ENCODE results near the gene IMMP2L. TPM values are rescaled to one million over a fixed set of nuclear protein-coding genes. Genes with fewer than 3 reads are reported as not detected.

IMMP2L gene
- total and polyA plus RNA-seq, 2 of the 8 experiments (the other 6 are each of a cell fraction or from before 2014, with no cell fraction given) = 2.3 to 10.1 TPM

- Histone ChIP-seq H2AK5ac (ENCODE audit: low read depth, low read length) (no peak overlapping the region), H3K9me3 (ENCODE audit: insufficient read depth in 2 of 2, low read depth in 1 of 2, low read length in 1 of 2) (peaks cover 12 to 17% of the 10 kb centered on the region in 2 experiments), H3K4me2 (ENCODE audit: insufficient read depth in 1 of 2, low read depth in 2 of 2, low read length in 2 of 2) (no peak overlapping the region), H3K27ac (ENCODE audit: low read depth, low read length) (no peak overlapping the region), H4K91ac (replicated peaks; ENCODE audit: insufficient read length, low read length) (no peak overlapping the region), H3K23me2 (ENCODE audit: low read depth, low read length) (no peaks in the 10 kb centered on the region), H2BK20ac (ENCODE audit: low read length) (no peak overlapping the region), H3K27me3 (replicated peaks in 1 of 4; ENCODE audit: control insufficient read depth in 3 of 4, extremely low read depth in 1 of 4, insufficient read depth in 3 of 4, low read length in 3 of 4) (no peaks in the 10 kb centered on the region), H3K79me1 (ENCODE audit: low read depth, low read length) (no peaks in the 10 kb centered on the region), H3K56ac (replicated peaks; ENCODE audit: insufficient read length, low read depth, low read length) (no peak overlapping the region), H4K5ac (ENCODE audit: insufficient read length, low read depth, low read length) (no peak overlapping the region), H3K36me3 (ENCODE audit: control insufficient read depth in 2 of 4, insufficient read depth in 4 of 4, low read length in 3 of 4) (peaks cover 0 to 6% (median 0%) of the 10 kb centered on the region in 4 experiments; a peak in 1 of 8 replicates), H3K18ac (ENCODE audit: extremely low read depth, low read length) (no peak overlapping the region), H2BK120ac (replicated peaks; ENCODE audit: low read depth, low read length) (no peak overlapping the region), H3K79me2 (ENCODE audit: control insufficient read depth in 1 of 2, insufficient read depth in 2 of 2, low read length in 2 of 2) (no peaks in the 10 kb centered on the region), H2AFZ (ENCODE audit: low read length) (no peak overlapping the region), H3K23ac (ENCODE audit: insufficient read length) (no peak overlapping the region), H3K4ac (replicated peaks; ENCODE audit: insufficient read length, low read depth, low read length) (no peak overlapping the region), H3K9ac (replicated peaks in 1 of 4; ENCODE audit: extremely low read depth in 1 of 4, low read depth in 3 of 4, low read length in 3 of 4) (no peak overlapping the region; a peak in 1 of 7 replicates), H3K4me3 (ENCODE audit: extremely low read depth in 1 of 4, insufficient read depth in 2 of 4, low read depth in 3 of 4, low read length in 4 of 4) (no peak overlapping the region), H2BK5ac (ENCODE audit: low read depth, low read length) (no peak overlapping the region), H3K4me1 (replicated peaks in 1 of 4; ENCODE audit: control insufficient read depth in 3 of 4, insufficient read depth in 4 of 4, low read length in 3 of 4) (no peaks in the 10 kb centered on the region), H3K14ac (ENCODE audit: insufficient read length) (no peak overlapping the region), H2BK15ac (ENCODE audit: low read length) (no peak overlapping the region), H4K20me1 (replicated peaks in 1 of 2; ENCODE audit: control insufficient read depth in 1 of 2, insufficient read depth in 2 of 2, low read length in 2 of 2) (no peaks in the 10 kb centered on the region), H2BK12ac (ENCODE audit: low read depth, low read length) (no peak overlapping the region), H4K8ac (ENCODE audit: extremely low read depth, insufficient read depth, low read length) (no peak overlapping the region)
- FAIRE-seq (no peak), DNase-seq (ENCODE audit: low read depth in 1 of 2, low spot score in 2 of 2) (no peak)
- WGBS, 2 experiments (ENCODE audit: extremely low coverage in 1 of 2, insufficient coverage in 1 of 2, insufficient read length in 1 of 2, insufficient replicate concordance in 2 of 2, low coverage in 1 of 2, low lambda C conversion rate in 2 of 2, missing lambda C conversion rate in 1 of 2) = 100% methylated on average over 2 of the region's 2 CpGs; no CpG with 5 or more reads in 1 of the 2 experiments
- ChIA-PET POLR2A (ENCODE audit: partially characterized antibody) (no interaction called here), CTCF (ENCODE audit: partially characterized antibody) (no interaction called here)
- TF ChIP-seq SIRT6 (IDR thresholded peaks at IDR 0.05; ENCODE audit: low read length) (no peak), TCF12 (IDR thresholded peaks at IDR 0.05; ENCODE audit: low read depth, low read length) (no peak), GABPA (IDR thresholded peaks at IDR 0.05; ENCODE audit: borderline replicate concordance, insufficient read depth, low read length) (no peak), JUN (IDR thresholded peaks at IDR 0.05; ENCODE audit: low read depth, low read length) (no peak)
Measured at GRCh38 chr7:110676785-110677184, 885.5 kb downstream of the IMMP2L start.

All from H1 (cell line).